WTC11 (cell line): Measurements from ENCODE around the gene RASGRF1. TPM values are rescaled to one million over a fixed set of nuclear protein-coding genes. Genes with fewer than 3 reads are reported as not detected.

ENCODE experiments used
- ATAC-seq: fragments of 200-7000 bp; cut with Tn5 transposase; 2 replicates; pipeline ENCODE4 v1.10.0; 2021; ENCODE audit warnings: mild to moderate bottlenecking, moderate library complexity
- CTCF ChIA-PET: fragments of 300-600 bp; sonication (Branson Sonifier 250); formaldehyde crosslinking; loops from one replicate; lab custom pipeline; 2021; ENCODE audit warnings: antibody characterized with exemption; lab: Charles Lee
- POLR2A ChIA-PET: fragments of 350-600 bp; sonication (Branson Sonifier 250); formaldehyde crosslinking; loops from one replicate; lab custom pipeline; 2021; ENCODE audit warnings: antibody characterized with exemption; lab: Charles Lee
- DNase-seq: peaks from one replicate; pipeline ENCODE4 v3.0.0; 2021; ENCODE audit warnings: low spot score
- H3K27ac Mint-ChIP-seq: 2 replicates; pipeline ENCODE4 v1.8.0; 2021; ENCODE audit warnings: mixed read lengths
- H3K27me3 Mint-ChIP-seq: 2 replicates; pipeline ENCODE4 v1.8.0; 2021; ENCODE audit warnings: low read depth, mild to moderate bottlenecking, moderate library complexity, mixed read lengths
- H3K36me3 Mint-ChIP-seq: 2 replicates; pipeline ENCODE4 v1.8.0; 2021; ENCODE audit warnings: mixed read lengths
- H3K4me1 Mint-ChIP-seq: 2 replicates; pipeline ENCODE4 v1.8.0; 2022; ENCODE audit warnings: mixed read lengths
- H3K4me3 Mint-ChIP-seq: 2 replicates; pipeline ENCODE4 v1.8.0; 2021; ENCODE audit warnings: mild to moderate bottlenecking, moderate library complexity, mixed read lengths
- H3K9me3 Mint-ChIP-seq: 2 replicates; pipeline ENCODE4 v1.8.0; 2021; ENCODE audit warnings: mixed read lengths
- E2F5 ChIP-seq: sonication (generic); formaldehyde crosslinking; IDR thresholded peaks from 2 replicates; pipeline ENCODE4 v1.8.1; 2022; ENCODE audit warnings: mild to moderate bottlenecking, moderate library complexity, missing genetic modification reagents
- FOXP4 ChIP-seq: sonication (generic); formaldehyde crosslinking; IDR thresholded peaks from 2 replicates; pipeline ENCODE4 v1.8.0; 2022; ENCODE audit warnings: mild to moderate bottlenecking, missing genetic modification reagents
- MAX ChIP-seq: sonication (generic); formaldehyde crosslinking; IDR thresholded peaks from 2 replicates; pipeline ENCODE4 v1.8.0; 2022; ENCODE audit warnings: mild to moderate bottlenecking, missing genetic modification reagents
- MXD4 ChIP-seq: fragments of 250-450 bp; sonication (Bioruptor Pico); IDR thresholded peaks from 2 replicates; pipeline ENCODE4 v1.8.0; 2021; ENCODE audit warnings: mild to moderate bottlenecking, moderate library complexity, borderline replicate concordance
- PRDM15 ChIP-seq: sonication (generic); formaldehyde crosslinking; IDR thresholded peaks from 2 replicates; pipeline ENCODE4 v1.8.0; 2022; ENCODE audit warnings: missing genetic modification reagents
- PRRX2 ChIP-seq: fragments of 250-450 bp; sonication (Bioruptor Pico); IDR thresholded peaks from 2 replicates; pipeline ENCODE4 v1.8.0; 2021; ENCODE audit warnings: mild to moderate bottlenecking
- RORB ChIP-seq: fragments of 250-450 bp; sonication (Bioruptor Pico); IDR thresholded peaks from 2 replicates; pipeline ENCODE4 v1.9.0; 2021; ENCODE audit warnings: mild to moderate bottlenecking
- SMAD4 ChIP-seq: sonication (generic); formaldehyde crosslinking; IDR thresholded peaks from 2 replicates; pipeline ENCODE4 v1.8.0; 2022; ENCODE audit warnings: mild to moderate bottlenecking, missing genetic modification reagents
- SOX15 ChIP-seq: fragments of 250-450 bp; sonication (Bioruptor Pico); IDR thresholded peaks from 2 replicates; pipeline ENCODE4 v1.9.0; 2021; ENCODE audit warnings: mild to moderate bottlenecking
- TEAD1 ChIP-seq: sonication (generic); formaldehyde crosslinking; IDR thresholded peaks from 2 replicates; pipeline ENCODE4 v1.8.0; 2022; ENCODE audit warnings: mild to moderate bottlenecking, missing genetic modification reagents
- TEAD4 ChIP-seq: sonication (generic); formaldehyde crosslinking; IDR thresholded peaks from 2 replicates; pipeline ENCODE4 v1.8.0; 2022; ENCODE audit warnings: mild to moderate bottlenecking, missing genetic modification reagents
- ZNF121 ChIP-seq: sonication (generic); formaldehyde crosslinking; IDR thresholded peaks from 2 replicates; pipeline ENCODE4 v1.8.0; 2023; ENCODE audit warnings: missing genetic modification reagents
- ZNF263 ChIP-seq: sonication (generic); formaldehyde crosslinking; IDR thresholded peaks from 2 replicates; pipeline ENCODE4 v1.8.1; 2022; ENCODE audit warnings: low read depth, mild to moderate bottlenecking, moderate library complexity, missing genetic modification reagents
- ZNF423 ChIP-seq: fragments of 250-450 bp; sonication (Bioruptor Pico); IDR thresholded peaks from 2 replicates; pipeline ENCODE4 v2.1.2; 2022; ENCODE audit warnings: mild to moderate bottlenecking, moderate library complexity
- ZNF512 ChIP-seq: sonication (generic); formaldehyde crosslinking; IDR thresholded peaks from 2 replicates; pipeline ENCODE4 v1.8.1; 2022; ENCODE audit warnings: missing genetic modification reagents, borderline replicate concordance
- ZNF671 ChIP-seq: fragments of 250-450 bp; sonication (Bioruptor Pico); IDR thresholded peaks from 2 replicates; pipeline ENCODE4 v1.8.0; 2021; ENCODE audit warnings: mild to moderate bottlenecking
- total RNA-seq: library from RNA; stranded (reverse); gene quantifications from 3 replicates; pipeline ENCODE4 v1.2.3, GENCODE V29; 2021
- TF ChIP-seq, protein P1 (sequence below): sonication (generic); formaldehyde crosslinking; IDR thresholded peaks from 2 replicates; pipeline ENCODE4 v1.8.1; 2022; ENCODE audit warnings: mild to moderate bottlenecking, missing genetic modification reagents, moderate library complexity, borderline replicate concordance
- TF ChIP-seq, protein P2 (sequence below): fragments of 250-450 bp; sonication (Bioruptor Pico); IDR thresholded peaks from 2 replicates; pipeline ENCODE4 v1.9.0; 2021; ENCODE audit warnings: mild to moderate bottlenecking
- TF ChIP-seq, protein P3 (sequence below): fragments of 250-450 bp; sonication (Bioruptor Pico); IDR thresholded peaks from 2 replicates; pipeline ENCODE4 v1.9.0; 2021; ENCODE audit warnings: moderate library complexity, mild to moderate bottlenecking, inconsistent platforms, borderline replicate concordance
- TF ChIP-seq, protein P4 (sequence below): sonication (generic); formaldehyde crosslinking; conservative IDR thresholded peaks from 2 replicates; pipeline ENCODE4 v1.8.1; 2022; ENCODE audit warnings: mild to moderate bottlenecking, missing genetic modification reagents

The RASGRF1 gene
- total RNA-seq, 1 experiment from 2014 or later = 0.85 TPM

DNA sequence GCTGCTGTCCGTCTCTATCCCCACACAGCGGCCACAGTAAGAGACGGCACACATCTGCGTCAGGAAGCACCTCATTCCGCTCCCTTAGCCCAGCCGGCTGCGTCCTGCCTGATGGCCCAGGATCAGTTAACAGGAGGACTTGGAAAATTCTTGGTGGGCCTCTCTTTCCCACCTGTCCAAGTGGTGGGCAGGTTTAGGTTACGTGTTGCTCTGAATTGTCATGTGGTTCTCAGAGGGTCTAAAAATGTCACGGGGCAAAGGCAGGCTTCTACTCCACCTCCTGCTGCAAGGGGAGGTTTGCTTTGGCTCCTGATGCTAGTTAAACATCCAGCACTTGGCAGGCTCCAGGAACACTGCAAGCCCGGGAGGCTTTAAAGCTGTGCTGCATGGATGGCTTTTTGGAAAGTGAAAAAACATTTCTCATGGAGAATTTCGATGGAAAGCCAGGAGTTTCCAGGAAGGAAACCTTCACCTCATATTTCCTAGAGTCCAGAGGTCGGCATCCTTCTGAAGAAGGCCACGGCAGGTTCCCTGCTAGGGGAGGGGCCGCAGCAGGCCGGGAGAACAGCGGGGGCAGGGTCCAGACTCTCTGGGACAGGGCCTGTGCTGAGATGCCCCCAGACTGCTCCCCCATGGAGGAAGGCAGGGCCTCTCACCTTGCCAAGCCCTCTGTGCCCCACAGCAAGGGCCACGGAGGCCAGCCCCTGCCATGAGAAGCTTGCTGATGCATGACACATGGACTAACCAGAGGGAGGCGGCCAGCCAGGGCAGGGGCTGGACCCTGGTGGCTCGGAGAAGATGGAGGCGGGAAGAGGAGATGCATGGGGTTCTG is 156.5 kb downstream of the RASGRF1 start:
- TF ChIP-seq ZNF263 = no peak
- TF ChIP-seq, protein P1, sequence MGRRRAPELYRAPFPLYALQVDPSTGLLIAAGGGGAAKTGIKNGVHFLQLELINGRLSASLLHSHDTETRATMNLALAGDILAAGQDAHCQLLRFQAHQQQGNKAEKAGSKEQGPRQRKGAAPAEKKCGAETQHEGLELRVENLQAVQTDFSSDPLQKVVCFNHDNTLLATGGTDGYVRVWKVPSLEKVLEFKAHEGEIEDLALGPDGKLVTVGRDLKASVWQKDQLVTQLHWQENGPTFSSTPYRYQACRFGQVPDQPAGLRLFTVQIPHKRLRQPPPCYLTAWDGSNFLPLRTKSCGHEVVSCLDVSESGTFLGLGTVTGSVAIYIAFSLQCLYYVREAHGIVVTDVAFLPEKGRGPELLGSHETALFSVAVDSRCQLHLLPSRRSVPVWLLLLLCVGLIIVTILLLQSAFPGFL = no peak
- no peak for TF ChIP-seq ZNF121 (CRISPR knock-in tag)
- TF ChIP-seq MAX (CRISPR knock-in tag) = no peak
- no peak for TF ChIP-seq ZNF423 (CRISPR knock-in tag)
- no peak for TF ChIP-seq SMAD4 (CRISPR knock-in tag)
- TF ChIP-seq, protein P2, sequence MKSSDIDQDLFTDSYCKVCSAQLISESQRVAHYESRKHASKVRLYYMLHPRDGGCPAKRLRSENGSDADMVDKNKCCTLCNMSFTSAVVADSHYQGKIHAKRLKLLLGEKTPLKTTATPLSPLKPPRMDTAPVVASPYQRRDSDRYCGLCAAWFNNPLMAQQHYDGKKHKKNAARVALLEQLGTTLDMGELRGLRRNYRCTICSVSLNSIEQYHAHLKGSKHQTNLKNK = no peak
- TF ChIP-seq TEAD4 (CRISPR knock-in tag) = no peak
- TF ChIP-seq FOXP4 (CRISPR knock-in tag) = no peak
- TF ChIP-seq, protein P3, sequence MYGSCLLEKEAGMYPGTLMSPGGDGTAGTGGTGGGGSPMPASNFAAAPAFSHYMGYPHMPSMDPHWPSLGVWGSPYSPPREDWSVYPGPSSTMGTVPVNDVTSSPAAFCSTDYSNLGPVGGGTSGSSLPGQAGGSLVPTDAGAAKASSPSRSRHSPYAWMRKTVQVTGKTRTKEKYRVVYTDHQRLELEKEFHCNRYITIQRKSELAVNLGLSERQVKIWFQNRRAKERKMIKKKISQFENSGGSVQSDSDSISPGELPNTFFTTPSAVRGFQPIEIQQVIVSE (CRISPR knock-in tag) = no peak
- no peak for TF ChIP-seq RORB (CRISPR knock-in tag)
- no peak for TF ChIP-seq ZNF671 (CRISPR knock-in tag)
- TF ChIP-seq PRDM15 (CRISPR knock-in tag) = no peak
- no peak for TF ChIP-seq SOX15 (CRISPR knock-in tag)
- TF ChIP-seq, protein P4, sequence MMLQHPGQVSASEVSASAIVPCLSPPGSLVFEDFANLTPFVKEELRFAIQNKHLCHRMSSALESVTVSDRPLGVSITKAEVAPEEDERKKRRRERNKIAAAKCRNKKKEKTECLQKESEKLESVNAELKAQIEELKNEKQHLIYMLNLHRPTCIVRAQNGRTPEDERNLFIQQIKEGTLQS (CRISPR knock-in tag) = no peak
- no peak for TF ChIP-seq MXD4 (CRISPR knock-in tag)
- no peak for TF ChIP-seq ZNF512 (CRISPR knock-in tag)
- TF ChIP-seq E2F5 (CRISPR knock-in tag) = no peak
- no peak for TF ChIP-seq TEAD1 (CRISPR knock-in tag)
- TF ChIP-seq PRRX2 (CRISPR knock-in tag) = no peak
- ChIA-PET POLR2A (no interaction called here), CTCF (interaction anchor here (1.6 kb wide), 1 partner anchor 73 kb away, joined by 6 read pairs; no protein-coding TSS in a partner anchor)
- no peaks in the 10 kb centered on the region for H3K27me3 Mint-ChIP-seq
- H3K9me3 Mint-ChIP-seq = no peaks in the 10 kb centered on the region
- H3K4me1 Mint-ChIP-seq = peaks cover 2% of the 10 kb centered on the region; the same call in 1 of the 2 replicates
- no peak for ATAC-seq
- no peak overlapping the region for H3K4me3 Mint-ChIP-seq
- peaks cover 3% of the 10 kb centered on the region; the same call in 1 of the 2 replicates for H3K36me3 Mint-ChIP-seq
- no peak for DNase-seq
- no peak overlapping the region for H3K27ac Mint-ChIP-seq
